HepG2 (cell line): ENCODE results near the gene CNPPD1. TPM values are rescaled to one million over a fixed set of nuclear protein-coding genes. Genes with fewer than 3 reads are reported as not detected.

Experiments
- CSRNP2 ChIP-seq: sonication (generic); formaldehyde crosslinking; conservative IDR thresholded peaks from 2 replicates; pipeline ENCODE4 v1.8.0; 2022; ENCODE audit warnings: low read depth, missing genetic modification reagents
- HHEX ChIP-seq: IDR thresholded peaks from 2 replicates; pipeline ENCODE4 v1.6.1; 2016; ENCODE audit warnings: control low read depth
- JUN ChIP-seq: sonication (generic); formaldehyde crosslinking; IDR thresholded peaks from 2 replicates; pipeline ENCODE4 v1.4.0; 2020; ENCODE audit warnings: mild to moderate bottlenecking, missing genetic modification reagents
- MLX ChIP-seq: IDR thresholded peaks from 2 replicates; pipeline ENCODE4 v1.6.1; 2016
- POLR2AphosphoS2 ChIP-seq: IDR thresholded peaks from 2 replicates; pipeline ENCODE4 v1.6.1; 2011; ENCODE audit warnings: low read depth, low read length, improper control_type of control experiment
- RERE ChIP-seq: IDR thresholded peaks from 2 replicates; pipeline ENCODE4 v1.6.1; 2016; ENCODE audit warnings: low read depth, missing genetic modification reagents, missing compliant biosample characterization
- RORA ChIP-seq: sonication (generic); formaldehyde crosslinking; IDR thresholded peaks from 2 replicates; pipeline ENCODE4 v1.5.0; 2020; ENCODE audit warnings: mild to moderate bottlenecking, missing genetic modification reagents, moderate library complexity
- SKIL ChIP-seq: sonication (generic); formaldehyde crosslinking; IDR thresholded peaks from 2 replicates; pipeline ENCODE4 v1.8.0; 2022; ENCODE audit warnings: missing genetic modification reagents, mild to moderate bottlenecking, moderate library complexity, borderline replicate concordance
- SRY ChIP-seq: sonication (generic); formaldehyde crosslinking; IDR thresholded peaks from 2 replicates; pipeline ENCODE4 v1.8.0; 2022; ENCODE audit warnings: mild to moderate bottlenecking, missing genetic modification reagents
- TBL1XR1 ChIP-seq: fragments of 150-350 bp; IDR thresholded peaks from 2 replicates; pipeline ENCODE4 v1.6.1; 2014; ENCODE audit warnings: borderline replicate concordance, low read length; ENCODE audit not compliant: partially characterized antibody
- THRA ChIP-seq: sonication (generic); formaldehyde crosslinking; IDR thresholded peaks from 2 replicates; pipeline ENCODE4 v1.4.0; 2020; ENCODE audit warnings: missing genetic modification reagents, borderline replicate concordance
- ZBTB2 ChIP-seq: sonication (generic); formaldehyde crosslinking; IDR thresholded peaks from 2 replicates; pipeline ENCODE4 v1.8.0; 2022; ENCODE audit warnings: low read depth, missing genetic modification reagents
- ZNF619 ChIP-seq: sonication (generic); formaldehyde crosslinking; IDR thresholded peaks from 2 replicates; pipeline ENCODE4 v1.4.0; 2020; ENCODE audit warnings: mild to moderate bottlenecking, missing genetic modification reagents
- ZNF724P ChIP-seq: sonication (generic); formaldehyde crosslinking; IDR thresholded peaks from 2 replicates; pipeline ENCODE4 v1.8.0; 2022; ENCODE audit warnings: missing genetic modification reagents, borderline replicate concordance
- ZNF775 ChIP-seq: sonication (generic); formaldehyde crosslinking; IDR thresholded peaks from 2 replicates; pipeline ENCODE4 v1.4.0; 2020; ENCODE audit warnings: missing genetic modification reagents, mild to moderate bottlenecking, moderate library complexity, borderline replicate concordance
- polyA plus RNA-seq, 8 experiments: library from polyadenylated mRNA; depleted of rRNA in 3 of 8; stranded (reverse) in 7 of 8; unstranded in 1 of 8; fragments of >200 nt; fragmentation: Illumina TruSeq in 4 of 8; extraction: Trizol in 4 of 8; gene quantifications; 2 replicates each; pipeline versions ENCODE4 v1.2.1 to v1.2.3, GENCODE V29; 2011 to 2016; ENCODE audit warnings: low read depth in 4 of 8, missing spikeins in 1 of 8, mixed read lengths in 1 of 8; ENCODE audit not compliant: insufficient read depth in 1 of 8
- total RNA-seq, 5 experiments: library from RNA; depleted of rRNA; stranded (reverse); fragments of >200 nt; fragmentation: Illumina TruSeq; extraction: Trizol; gene quantifications; 2 replicates each; pipeline ENCODE4 v1.2.3, GENCODE V29; 2016; ENCODE audit warnings: low read depth in 1 of 5

The CNPPD1 gene
- total and polyA plus RNA-seq, 2 of the 13 experiments (the other 11 are each of a cell fraction or from before 2014, with no cell fraction given), result 35.5 to 49.4 TPM

- TF ChIP-seq TBL1XR1 (no peak), ZNF619 (CRISPR knock-in tag) (no peak), ZNF775 (CRISPR knock-in tag) (no peak), THRA (CRISPR knock-in tag) (no peak), ZBTB2 (CRISPR knock-in tag) (peak; percentile 36; the same call in 1 of the 2 replicates), JUN (CRISPR knock-in tag) (no peak), ZNF724P (no peak), SKIL (CRISPR knock-in tag) (peak; percentile 66; the same call in 1 of the 2 replicates), MLX (CRISPR knock-in tag) (0 out of 2 replicates have a peak, but pooled peaks have one; percentile 20), RERE (CRISPR knock-in tag) (peak; percentile 93), POLR2AphosphoS2 (no peak), SRY (no peak), HHEX (CRISPR knock-in tag) (peak; percentile 93), CSRNP2 (CRISPR knock-in tag) (no peak), RORA (no peak)
Observed at GRCh38 chr2:219126555-219126954, 50.2 kb downstream of the CNPPD1 start (continued).
